NCI-H2081 (cell line): ENCODE results near the gene HYI.
"Not testable (repeated sequence)": the region's sequence is repeated elsewhere in the genome, so short reads cannot be mapped to it uniquely, and the experiment has no call there.

Experiments
- DNase-seq, 2 experiments: peaks; one replicate each; lab custom pipeline; 2025; lab: John Stamatoyannopoulos, UW

Gene HYI

GRCh38 chr1:43464681-43465504 lies 11.2 kb upstream of the HYI start:
- DNase-seq: no peak

- DNase-seq: no peak
These were observed 9.7 kb upstream of the HYI start for GRCh38 chr1:43463479-43463878.

- no peak for DNase-seq
These were observed 7.4 kb upstream of the HYI start for GRCh38 chr1:43460988-43461693.

- DNase-seq: not testable (repeated sequence)
These were observed 4.6 kb upstream of the HYI start for GRCh38 chr1:43458379-43458778.

GRCh38 chr1:43455213-43455889 lies 1.6 kb upstream of the HYI start:
- DNase-seq: no peak

- DNase-seq: peak; percentile 85 to 95
These were observed 710 bp upstream of the HYI start for GRCh38 chr1:43454270-43455011.

GRCh38 chr1:43452789-43453441 lies 816 bp downstream of the HYI start:
- DNase-seq: peak; percentile 31 to 74

GRCh38 chr1:43451701-43452532 lies 1.8 kb downstream of the HYI start:
- DNase-seq: no peak

GRCh38 chr1:43451157-43451591 lies 2.6 kb downstream of the HYI start:
- no peak for DNase-seq

- DNase-seq: no peak
These were observed 3.3 kb downstream of the HYI start for GRCh38 chr1:43450251-43450941.

- DNase-seq: no peak
These were observed 4.0 kb downstream of the HYI start for GRCh38 chr1:43449708-43450069.

- no peak for DNase-seq
These were observed 4.6 kb downstream of the HYI start for GRCh38 chr1:43448955-43449707.

- DNase-seq: no peak
These were observed 5.6 kb downstream of the HYI start for GRCh38 chr1:43447891-43448708.

GRCh38 chr1:43446881-43447835 lies 6.6 kb downstream of the HYI start:
- no peak for DNase-seq

- no peak for DNase-seq
These were observed 7.4 kb downstream of the HYI start for GRCh38 chr1:43446388-43446740.

- DNase-seq: no peak
These were observed 7.9 kb downstream of the HYI start for GRCh38 chr1:43445606-43446387.

- no peak for DNase-seq
These were observed 8.9 kb downstream of the HYI start for GRCh38 chr1:43444836-43445235.
